ENCODE measurements around the gene ANTXR2.
"Not testable (repeated sequence)": the region's sequence is repeated elsewhere in the genome, so short reads cannot be mapped to it uniquely, and the experiment has no call there.

Gene ANTXR2

GRCh38 chr4:79923281-79923680 is 149.7 kb downstream of the ANTXR2 start:
- in situ Hi-C loops (cut with MboI; ENCODE audit: low sequenced_read_pairs) = no loop called here

DNA sequence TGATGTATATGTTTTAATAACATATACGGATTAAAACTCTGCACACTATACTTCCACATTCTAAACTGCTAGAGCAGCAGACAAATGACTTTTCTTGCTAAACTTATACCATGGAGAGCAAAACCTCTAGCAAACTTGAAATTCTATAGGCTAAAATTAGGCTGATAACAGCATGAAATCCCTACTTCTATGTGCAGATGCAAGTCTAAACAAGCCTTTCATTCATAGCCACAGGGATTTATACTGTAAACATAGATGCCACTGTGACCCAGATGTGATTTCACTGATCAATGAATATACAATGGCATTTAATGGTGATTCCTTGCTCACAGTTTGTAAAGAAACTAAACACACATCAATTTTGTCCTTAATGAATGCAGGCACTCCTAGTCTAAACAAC is 151.0 kb downstream of the ANTXR2 start:
- in situ Hi-C loops (cut with MboI; ENCODE audit: low sequenced_read_pairs) = no loop called here

DNA sequence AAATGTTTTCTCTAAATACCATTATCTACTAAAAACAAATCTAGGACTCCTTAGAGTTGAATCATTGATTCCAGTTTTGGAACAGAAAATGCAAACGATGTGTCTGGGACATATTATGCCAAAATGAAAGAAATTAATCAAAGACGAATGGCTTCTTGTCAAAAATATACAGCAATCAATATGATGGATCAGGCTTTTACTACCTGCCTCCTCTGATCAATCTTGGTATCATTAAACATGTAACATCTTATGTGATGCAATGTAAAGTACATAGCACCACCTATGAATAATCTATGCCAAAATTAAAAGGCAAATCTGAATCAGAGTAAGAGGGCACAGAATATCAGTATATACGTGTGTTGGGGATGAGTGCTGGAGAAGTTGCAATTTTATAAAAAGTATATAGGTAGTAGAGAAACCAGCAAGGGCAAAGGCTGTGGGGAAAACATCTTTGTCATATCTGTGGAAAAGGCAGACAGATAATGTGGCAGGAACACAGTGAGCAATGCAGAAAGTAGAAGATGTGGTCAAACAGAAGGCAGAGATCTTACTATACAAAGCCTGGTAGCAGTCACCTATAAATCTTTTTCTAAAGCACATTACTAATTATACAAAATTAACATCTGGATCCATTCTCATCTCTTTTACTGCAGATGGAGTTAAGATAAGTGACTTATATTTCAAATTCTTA is 152.7 kb downstream of the ANTXR2 start:
- in situ Hi-C loops (cut with MboI; ENCODE audit: low sequenced_read_pairs) = no loop called here

DNA sequence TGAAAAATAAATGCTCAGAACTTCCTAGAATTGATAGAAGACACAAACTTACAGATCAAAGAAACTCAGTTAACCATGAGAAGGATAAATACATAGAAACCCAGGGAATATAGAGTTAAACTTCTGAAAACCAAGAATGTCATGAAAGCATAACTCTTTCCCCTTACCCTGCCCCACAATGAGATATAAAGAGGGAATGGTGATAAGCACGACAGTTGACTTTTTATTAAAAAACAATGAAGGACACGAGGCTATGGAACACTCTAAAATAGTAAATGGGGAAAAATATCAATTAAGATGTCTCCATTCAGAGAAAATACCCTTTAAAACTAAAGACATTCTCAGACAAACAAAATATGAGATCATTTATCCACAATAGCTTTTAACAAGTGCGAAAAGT is 154.7 kb downstream of the ANTXR2 start:
- in situ Hi-C loops (cut with MboI; ENCODE audit: low sequenced_read_pairs) = no loop called here

- in situ Hi-C loops (cut with MboI; ENCODE audit: low sequenced_read_pairs) = no loop called here
Observed at GRCh38 chr4:79917246-79917645, 155.8 kb downstream of the ANTXR2 start.

- in situ Hi-C loops (cut with MboI; ENCODE audit: low sequenced_read_pairs) = no loop called here
Observed at GRCh38 chr4:79915246-79915645, 157.8 kb downstream of the ANTXR2 start.

DNA sequence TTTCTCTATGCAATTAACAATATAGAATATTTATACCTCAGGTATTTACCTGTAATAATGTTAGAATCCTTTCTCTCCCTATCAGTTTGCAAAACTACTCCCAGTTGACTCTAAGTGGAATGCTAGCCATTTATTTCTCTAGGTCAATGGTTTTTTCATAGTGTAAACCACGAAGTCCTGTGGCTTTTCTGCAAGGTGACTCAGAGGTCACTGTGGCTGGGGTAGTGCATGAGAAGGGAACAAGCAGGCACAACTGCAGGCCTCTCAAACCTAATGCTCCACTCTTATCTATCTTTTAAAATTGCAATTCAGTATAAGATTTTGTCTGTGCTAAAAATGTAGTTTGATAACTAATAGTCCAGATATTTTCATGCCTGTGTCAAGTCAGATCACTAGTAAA is 159.4 kb downstream of the ANTXR2 start:
- in situ Hi-C loops (cut with MboI; ENCODE audit: low sequenced_read_pairs) = no loop called here

GRCh38 chr4:79907001-79907400 is 166.0 kb downstream of the ANTXR2 start:
- in situ Hi-C loops (cut with MboI; ENCODE audit: low sequenced_read_pairs) = no loop called here

GRCh38 chr4:79906303-79906702 is 166.7 kb downstream of the ANTXR2 start:
- in situ Hi-C loops (cut with MboI; ENCODE audit: low sequenced_read_pairs) = no loop called here

DNA sequence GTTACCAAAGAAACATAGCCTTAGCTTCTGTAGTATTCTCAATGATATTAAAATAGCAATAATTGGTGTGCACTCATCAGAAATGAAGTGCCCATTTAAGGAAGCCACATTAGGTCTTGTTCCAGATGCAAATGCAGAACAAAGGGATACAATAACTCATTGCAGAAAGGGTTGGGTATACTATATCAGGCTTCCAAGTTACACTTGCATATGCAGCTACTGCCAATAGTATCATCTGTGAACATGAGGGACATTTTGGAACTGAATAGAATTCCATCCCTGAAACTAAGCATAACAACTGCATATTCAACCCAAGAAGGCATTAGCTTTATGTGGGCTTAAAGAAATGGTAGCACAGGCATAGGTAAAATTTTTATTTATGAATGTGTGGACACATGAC is 167.8 kb downstream of the ANTXR2 start:
- in situ Hi-C loops (cut with MboI; ENCODE audit: low sequenced_read_pairs) = no loop called here

GRCh38 chr4:79904331-79904730 is 168.7 kb downstream of the ANTXR2 start:
- in situ Hi-C loops (cut with MboI; ENCODE audit: low sequenced_read_pairs) = no loop called here

GRCh38 chr4:79900182-79900581 is 172.8 kb downstream of the ANTXR2 start:
- in situ Hi-C loops (cut with MboI; ENCODE audit: low sequenced_read_pairs) = no loop called here

- in situ Hi-C loops (cut with MboI; ENCODE audit: low sequenced_read_pairs) = no loop called here
Observed at GRCh38 chr4:79899481-79899880, 173.5 kb downstream of the ANTXR2 start.

- in situ Hi-C loops (cut with MboI; ENCODE audit: low sequenced_read_pairs) = no loop called here
Observed at GRCh38 chr4:79898055-79898454, 175.0 kb downstream of the ANTXR2 start.

DNA sequence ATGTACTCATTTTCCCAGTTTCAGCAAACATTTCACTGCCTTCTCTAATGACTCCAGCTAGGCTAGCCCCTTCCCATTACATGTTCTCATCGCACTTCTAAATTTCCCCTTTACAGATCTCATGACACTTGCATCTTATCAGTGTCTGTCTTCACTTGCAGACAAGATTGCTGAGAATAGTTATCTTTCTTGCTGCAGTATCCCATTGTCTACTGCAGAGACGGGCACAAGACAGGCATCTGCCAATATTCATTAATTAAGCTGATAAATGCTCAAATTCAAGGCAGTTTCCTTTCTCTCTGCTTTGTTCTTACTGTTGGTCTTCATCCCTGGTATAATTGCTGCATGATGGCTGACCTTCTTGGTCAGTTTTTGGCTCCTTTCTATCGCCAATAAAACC is 175.9 kb downstream of the ANTXR2 start:
- in situ Hi-C loops (cut with MboI; ENCODE audit: low sequenced_read_pairs) = no loop called here

DNA sequence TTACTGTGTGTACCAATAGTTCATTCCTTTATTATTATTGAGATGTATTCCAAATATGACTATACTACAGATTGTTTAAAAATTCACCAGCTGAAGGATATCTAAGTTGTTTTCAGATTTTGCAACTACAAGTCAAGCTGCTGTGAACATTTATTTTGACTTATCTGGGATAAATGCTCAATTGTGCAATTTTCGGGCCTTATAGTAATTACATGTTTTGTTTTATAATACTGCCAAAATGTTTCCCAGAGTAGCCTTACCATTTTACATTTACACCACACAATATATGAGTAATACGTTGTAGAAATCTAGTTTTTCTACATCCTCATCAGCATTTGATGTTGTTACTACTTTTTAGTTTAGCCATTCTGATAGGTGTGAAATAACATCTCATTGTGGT is 179.6 kb downstream of the ANTXR2 start:
- in situ Hi-C loops (cut with MboI; ENCODE audit: low sequenced_read_pairs) = no loop called here

DNA sequence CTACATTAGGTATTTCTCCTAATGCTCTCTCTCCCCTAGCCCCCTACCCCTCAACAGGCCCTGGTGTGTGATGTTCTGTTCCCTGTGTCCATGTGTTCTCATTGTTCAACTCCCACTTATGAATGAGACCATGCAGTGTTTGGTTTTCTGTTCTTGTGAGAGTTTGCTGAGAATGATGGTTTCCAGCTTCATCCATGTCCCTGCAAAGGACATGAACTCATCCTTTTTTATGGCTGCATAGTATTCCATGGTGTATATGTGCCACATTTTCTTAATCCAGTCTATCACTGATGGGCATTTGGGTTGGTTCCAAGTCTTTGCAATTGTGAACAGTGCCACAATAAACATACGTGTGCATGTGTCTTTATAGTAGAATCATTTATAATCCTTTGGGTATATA is 184.0 kb downstream of the ANTXR2 start:
- in situ Hi-C loops (cut with MboI; ENCODE audit: low sequenced_read_pairs) = not testable (repeated sequence)

DNA sequence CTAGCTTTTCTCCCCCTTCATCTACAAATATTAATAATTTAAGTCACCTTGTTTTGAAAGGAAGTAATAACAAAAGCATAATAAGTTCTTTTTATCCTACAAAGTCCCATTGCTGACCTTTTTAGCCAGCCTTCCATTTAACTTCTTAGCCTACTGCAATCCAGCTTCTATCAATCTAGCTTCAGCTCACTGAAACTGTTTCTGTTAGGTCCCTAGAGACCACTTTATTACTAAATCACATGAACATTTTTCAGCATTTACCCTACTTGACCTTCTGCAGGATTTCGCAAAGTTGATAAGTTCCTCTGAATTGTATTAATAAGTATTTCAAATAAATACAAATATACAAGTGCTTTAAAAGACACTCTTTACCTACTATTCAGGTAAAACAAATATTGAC is 186.5 kb downstream of the ANTXR2 start:
- in situ Hi-C loops (cut with MboI; ENCODE audit: low sequenced_read_pairs) = no loop called here

DNA sequence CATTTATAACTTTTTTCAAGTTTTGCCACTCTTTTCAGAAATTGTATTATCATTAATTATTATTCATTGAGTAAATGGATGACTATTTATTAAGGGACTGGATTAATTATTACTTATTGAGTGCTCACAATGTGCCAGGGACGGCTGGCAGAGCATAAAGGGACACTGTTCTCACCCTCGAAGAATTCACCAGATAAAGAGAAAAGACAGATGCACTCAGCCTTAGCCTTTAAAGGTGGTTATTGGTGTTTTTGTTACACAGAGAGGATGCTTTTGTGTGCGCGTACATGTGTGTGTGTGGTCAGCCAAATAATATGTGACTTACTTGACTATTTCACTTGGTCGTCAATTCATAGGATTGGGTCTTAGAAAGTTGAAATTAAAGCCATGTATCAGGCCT is 187.0 kb downstream of the ANTXR2 start:
- in situ Hi-C loops (cut with MboI; ENCODE audit: low sequenced_read_pairs) = no loop called here

- in situ Hi-C loops (cut with MboI; ENCODE audit: low sequenced_read_pairs) = no loop called here
Observed at GRCh38 chr4:79883290-79883689, 189.7 kb downstream of the ANTXR2 start.

- in situ Hi-C loops (cut with MboI; ENCODE audit: low sequenced_read_pairs) = no loop called here
Observed at GRCh38 chr4:79882806-79883205, 190.2 kb downstream of the ANTXR2 start.

GRCh38 chr4:79881407-79881806 is 191.6 kb downstream of the ANTXR2 start:
- in situ Hi-C loops (cut with MboI; ENCODE audit: low sequenced_read_pairs) = no loop called here

DNA sequence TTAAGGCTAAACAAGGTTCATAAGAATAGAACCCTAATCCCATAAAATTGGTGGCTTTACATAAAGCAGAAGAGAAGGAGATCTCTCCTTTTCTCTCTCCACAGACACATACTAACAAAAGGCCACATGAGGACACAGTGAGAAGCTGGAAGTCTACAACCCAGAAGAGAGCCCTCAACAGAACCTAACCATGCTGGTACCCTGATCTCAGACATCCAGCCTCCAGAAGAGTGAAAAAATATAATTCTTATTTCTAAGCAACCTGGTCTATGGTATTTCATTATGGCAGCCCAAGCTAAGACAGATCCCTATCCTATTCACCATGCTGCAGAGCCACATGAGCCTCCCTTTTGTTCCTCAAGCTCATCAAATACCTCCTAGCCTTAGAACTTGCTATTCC is 195.5 kb downstream of the ANTXR2 start:
- in situ Hi-C loops (cut with MboI; ENCODE audit: low sequenced_read_pairs) = no loop called here
